GM23338 (cell line): ENCODE measurements around the gene MYCN.

Experiments
- CREB1 ChIP-seq: fragments of 250-450 bp; sonication (Bioruptor Pico); IDR thresholded peaks from 2 replicates; pipeline ENCODE4 v1.5.0; 2020; ENCODE audit warnings: low read depth, mild to moderate bottlenecking, moderate library complexity
- CTCF ChIP-seq, 2 experiments: fragments of 200-600 bp in 1 of 2; sonication (generic) in 1 of 2; conservative IDR thresholded peaks; 2 replicates each; pipeline versions ENCODE4 v1.5.1 to v1.6.1; 2016 to 2017; ENCODE audit warnings: antibody characterized with exemption in 2 of 2, low read depth in 2 of 2, mild to moderate bottlenecking in 2 of 2, moderate library complexity in 1 of 2
- EZH2 ChIP-seq: fragments of 200-600 bp; sonication (generic); IDR thresholded peaks from one replicate; pipeline ENCODE4 v1.8.0; 2017; ENCODE audit warnings: antibody characterized with exemption, mild to moderate bottlenecking, low read depth; ENCODE audit not compliant: unreplicated experiment
- EZH2phosphoT487 ChIP-seq: fragments of 200-600 bp; sonication (generic); IDR thresholded peaks from one replicate; pipeline ENCODE4 v1.8.1; 2018; ENCODE audit warnings: antibody characterized with exemption; ENCODE audit not compliant: unreplicated experiment
- POLR2AphosphoS5 ChIP-seq: IDR thresholded peaks from 2 replicates; pipeline ENCODE4 v1.6.1; 2016; ENCODE audit warnings: antibody characterized with exemption, low read depth
- REST ChIP-seq: IDR thresholded peaks from one replicate; pipeline ENCODE4 v1.6.1; 2018; ENCODE audit warnings: antibody characterized with exemption; ENCODE audit not compliant: unreplicated experiment
- ZNF331 ChIP-seq: fragments of 250-450 bp; sonication (Bioruptor Pico); IDR thresholded peaks from 2 replicates; pipeline ENCODE4 v1.5.0; 2020; ENCODE audit warnings: low read depth, mild to moderate bottlenecking, moderate library complexity
- TF ChIP-seq, protein P1 (sequence below): fragments of 250-450 bp; sonication (Bioruptor Pico); IDR thresholded peaks from 2 replicates; pipeline ENCODE4 v1.5.0; 2020; ENCODE audit warnings: mild to moderate bottlenecking, moderate library complexity

GRCh38 chr2:15899751-15900493 lies 40.4 kb upstream of the MYCN start:
- TF ChIP-seq REST (no peak), CTCF (conservative IDR thresholded peaks at IDR 0.05; ENCODE audit: low read depth in 2 of 2) (no peak), POLR2AphosphoS5 (no peak), CREB1 (CRISPR knock-in tag) (no peak), EZH2phosphoT487 (no peak), EZH2 (no peak), ZNF331 (CRISPR knock-in tag) (no peak)
- TF ChIP-seq, protein P1, sequence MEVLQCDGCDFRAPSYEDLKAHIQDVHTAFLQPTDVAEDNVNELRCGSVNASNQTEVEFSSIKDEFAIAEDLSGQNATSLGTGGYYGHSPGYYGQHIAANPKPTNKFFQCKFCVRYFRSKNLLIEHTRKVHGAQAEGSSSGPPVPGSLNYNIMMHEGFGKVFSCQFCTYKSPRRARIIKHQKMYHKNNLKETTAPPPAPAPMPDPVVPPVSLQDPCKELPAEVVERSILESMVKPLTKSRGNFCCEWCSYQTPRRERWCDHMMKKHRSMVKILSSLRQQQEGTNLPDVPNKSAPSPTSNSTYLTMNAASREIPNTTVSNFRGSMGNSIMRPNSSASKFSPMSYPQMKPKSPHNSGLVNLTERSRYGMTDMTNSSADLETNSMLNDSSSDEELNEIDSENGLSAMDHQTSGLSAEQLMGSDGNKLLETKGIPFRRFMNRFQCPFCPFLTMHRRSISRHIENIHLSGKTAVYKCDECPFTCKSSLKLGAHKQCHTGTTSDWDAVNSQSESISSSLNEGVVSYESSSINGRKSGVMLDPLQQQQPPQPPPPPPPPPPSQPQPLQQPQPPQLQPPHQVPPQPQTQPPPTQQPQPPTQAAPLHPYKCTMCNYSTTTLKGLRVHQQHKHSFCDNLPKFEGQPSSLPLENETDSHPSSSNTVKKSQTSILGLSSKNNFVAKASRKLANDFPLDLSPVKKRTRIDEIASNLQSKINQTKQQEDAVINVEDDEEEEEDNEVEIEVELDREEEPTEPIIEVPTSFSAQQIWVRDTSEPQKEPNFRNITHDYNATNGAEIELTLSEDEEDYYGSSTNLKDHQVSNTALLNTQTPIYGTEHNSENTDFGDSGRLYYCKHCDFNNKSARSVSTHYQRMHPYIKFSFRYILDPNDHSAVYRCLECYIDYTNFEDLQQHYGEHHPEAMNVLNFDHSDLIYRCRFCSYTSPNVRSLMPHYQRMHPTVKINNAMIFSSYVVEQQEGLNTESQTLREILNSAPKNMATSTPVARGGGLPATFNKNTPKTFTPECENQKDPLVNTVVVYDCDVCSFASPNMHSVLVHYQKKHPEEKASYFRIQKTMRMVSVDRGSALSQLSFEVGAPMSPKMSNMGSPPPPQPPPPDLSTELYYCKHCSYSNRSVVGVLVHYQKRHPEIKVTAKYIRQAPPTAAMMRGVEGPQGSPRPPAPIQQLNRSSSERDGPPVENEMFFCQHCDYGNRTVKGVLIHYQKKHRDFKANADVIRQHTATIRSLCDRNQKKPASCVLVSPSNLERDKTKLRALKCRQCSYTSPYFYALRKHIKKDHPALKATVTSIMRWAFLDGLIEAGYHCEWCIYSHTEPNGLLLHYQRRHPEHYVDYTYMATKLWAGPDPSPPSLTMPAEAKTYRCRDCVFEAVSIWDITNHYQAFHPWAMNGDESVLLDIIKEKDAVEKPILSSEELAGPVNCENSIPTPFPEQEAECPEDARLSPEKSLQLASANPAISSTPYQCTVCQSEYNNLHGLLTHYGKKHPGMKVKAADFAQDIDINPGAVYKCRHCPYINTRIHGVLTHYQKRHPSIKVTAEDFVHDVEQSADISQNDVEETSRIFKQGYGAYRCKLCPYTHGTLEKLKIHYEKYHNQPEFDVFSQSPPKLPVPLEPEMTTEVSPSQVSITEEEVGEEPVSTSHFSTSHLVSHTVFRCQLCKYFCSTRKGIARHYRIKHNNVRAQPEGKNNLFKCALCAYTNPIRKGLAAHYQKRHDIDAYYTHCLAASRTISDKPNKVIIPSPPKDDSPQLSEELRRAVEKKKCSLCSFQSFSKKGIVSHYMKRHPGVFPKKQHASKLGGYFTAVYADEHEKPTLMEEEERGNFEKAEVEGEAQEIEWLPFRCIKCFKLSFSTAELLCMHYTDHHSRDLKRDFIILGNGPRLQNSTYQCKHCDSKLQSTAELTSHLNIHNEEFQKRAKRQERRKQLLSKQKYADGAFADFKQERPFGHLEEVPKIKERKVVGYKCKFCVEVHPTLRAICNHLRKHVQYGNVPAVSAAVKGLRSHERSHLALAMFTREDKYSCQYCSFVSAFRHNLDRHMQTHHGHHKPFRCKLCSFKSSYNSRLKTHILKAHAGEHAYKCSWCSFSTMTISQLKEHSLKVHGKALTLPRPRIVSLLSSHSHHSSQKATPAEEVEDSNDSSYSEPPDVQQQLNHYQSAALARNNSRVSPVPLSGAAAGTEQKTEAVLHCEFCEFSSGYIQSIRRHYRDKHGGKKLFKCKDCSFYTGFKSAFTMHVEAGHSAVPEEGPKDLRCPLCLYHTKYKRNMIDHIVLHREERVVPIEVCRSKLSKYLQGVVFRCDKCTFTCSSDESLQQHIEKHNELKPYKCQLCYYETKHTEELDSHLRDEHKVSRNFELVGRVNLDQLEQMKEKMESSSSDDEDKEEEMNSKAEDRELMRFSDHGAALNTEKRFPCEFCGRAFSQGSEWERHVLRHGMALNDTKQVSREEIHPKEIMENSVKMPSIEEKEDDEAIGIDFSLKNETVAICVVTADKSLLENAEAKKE: no peak
